SK-N-SH (cell line): Measurements from ENCODE around the gene GARRE1. TPM values are rescaled to one million over a fixed set of nuclear protein-coding genes. Genes with fewer than 3 reads are reported as not detected.

Source experiments
- CTCF ChIA-PET: fragments of 300-600, 350-600 bp; formaldehyde crosslinking; extraction: SDS; loops from one replicate; lab custom pipeline; 2021; lab: Yijun Ruan, JAX
- POLR2A ChIA-PET: fragments of 350-600 bp; sonication (Branson Sonifier 250); formaldehyde crosslinking; extraction: SDS; loops from one replicate; lab custom pipeline; 2020; ENCODE audit warnings: antibody characterized with exemption, inconsistent platforms; lab: Yijun Ruan, JAX
- DNase-seq: peaks from one replicate; pipeline ENCODE4 v3.0.0; 2012
- H2AFZ ChIP-seq: fragments of 200-600 bp; sonication (generic); 2 replicates; pipeline ENCODE4 v1.8.1; 2016; ENCODE audit warnings: antibody characterized with exemption, mild to moderate bottlenecking, low read depth
- H3F3A ChIP-seq: fragments of 200-600 bp; sonication (generic); replicated peaks from 2 replicates; pipeline ENCODE3; 2016; ENCODE audit warnings: antibody characterized with exemption, mild to moderate bottlenecking; ENCODE audit not compliant: insufficient read depth
- H3K27ac ChIP-seq, 2 experiments: fragments of 200-500 bp in 1 of 2; fragments of 200-600 bp in 1 of 2; sonication (Bioruptor generic) in 1 of 2; sonication (generic), shearing (Covaris generic) in 1 of 2; 2 replicates each; pipeline versions ENCODE4 v1.5.1 to v1.6.1; 2014 to 2016; ENCODE audit warnings: low read depth in 2 of 2, inconsistent platforms in 1 of 2, low read length in 1 of 2, mild to moderate bottlenecking in 1 of 2, mixed read lengths in 1 of 2
- H3K27me3 ChIP-seq: fragments of 200-600 bp; sonication (generic), shearing (Covaris generic); 2 replicates; pipeline ENCODE4 v1.6.1; 2016; ENCODE audit warnings: mixed run types; ENCODE audit not compliant: insufficient read depth
- H3K36me3 ChIP-seq, 2 experiments: fragments of 200-500 bp in 1 of 2; fragments of 200-600 bp in 1 of 2; sonication (Bioruptor generic) in 1 of 2; sonication (generic) in 1 of 2; replicated peaks in 1 of 2; 2 replicates each; pipeline versions ENCODE3 to v1.5.1; 2014 to 2016; ENCODE audit warnings: low read length in 1 of 2, mild to moderate bottlenecking in 1 of 2; ENCODE audit not compliant: insufficient read depth in 2 of 2, control insufficient read depth in 1 of 2
- H3K4me1 ChIP-seq, 2 experiments: fragments of 200-500 bp in 1 of 2; fragments of 200-600 bp in 1 of 2; sonication (Bioruptor generic) in 1 of 2; sonication (generic), shearing (Covaris generic) in 1 of 2; 2 replicates each; pipeline versions ENCODE4 v1.5.1 to v1.6.1; 2014 to 2016; ENCODE audit warnings: low read depth in 1 of 2, low read length in 1 of 2, mixed run types in 1 of 2; ENCODE audit not compliant: insufficient read depth in 2 of 2, control insufficient read depth in 1 of 2
- H3K4me2 ChIP-seq: fragments of 200-600 bp; sonication (generic), shearing (Covaris generic); 2 replicates; pipeline ENCODE4 v1.6.1; 2017; ENCODE audit warnings: mixed run types
- H3K4me3 ChIP-seq, 2 experiments: fragments of 200-500 bp in 1 of 2; fragments of 200-600 bp in 1 of 2; sonication (Bioruptor generic) in 1 of 2; sonication (generic), shearing (Covaris generic) in 1 of 2; 2 replicates each; pipeline versions ENCODE4 v1.5.1 to v1.8.1; 2014 to 2016; ENCODE audit warnings: low read depth in 2 of 2, inconsistent platforms in 1 of 2, low read length in 1 of 2, mild to moderate bottlenecking in 1 of 2, mixed read lengths in 1 of 2, moderate library complexity in 1 of 2
- H3K79me2 ChIP-seq: fragments of 200-600 bp; sonication (generic); 2 replicates; pipeline ENCODE4 v1.8.1; 2017; ENCODE audit warnings: mild to moderate bottlenecking; ENCODE audit not compliant: insufficient read depth
- H3K9ac ChIP-seq: fragments of 200-600 bp; sonication (generic); 2 replicates; pipeline ENCODE4 v1.6.1; 2017; ENCODE audit warnings: mixed run types
- H3K9me2 ChIP-seq: fragments of 200-600 bp; sonication (generic); 2 replicates; pipeline ENCODE4 v1.6.1; 2017; ENCODE audit warnings: mixed run types
- H3K9me3 ChIP-seq: fragments of 200-600 bp; sonication (generic); 2 replicates; pipeline ENCODE4 v1.6.1; 2017; ENCODE audit warnings: mixed run types, mild to moderate bottlenecking, moderate library complexity
- H4K20me1 ChIP-seq: fragments of 200-600 bp; sonication (generic); 2 replicates; pipeline ENCODE4 v1.6.1; 2017; ENCODE audit warnings: mild to moderate bottlenecking, mixed run types; ENCODE audit not compliant: insufficient read depth
- CHD2 ChIP-seq: fragments of 150-350 bp; IDR thresholded peaks from 2 replicates; pipeline ENCODE4 v1.6.1; 2018; ENCODE audit warnings: low read length; ENCODE audit not compliant: partially characterized antibody
- ELF1 ChIP-seq: IDR thresholded peaks from 2 replicates; pipeline ENCODE4 v1.4.0; 2012
- GATA2 ChIP-seq: sonication (generic); formaldehyde crosslinking; IDR thresholded peaks from 2 replicates; pipeline ENCODE4 v1.5.0; 2020; ENCODE audit warnings: mild to moderate bottlenecking, missing genetic modification reagents
- JUND ChIP-seq: IDR thresholded peaks from 2 replicates; pipeline ENCODE4 v1.4.0; 2012
- MAX ChIP-seq: IDR thresholded peaks from 2 replicates; pipeline ENCODE4 v1.4.0; 2012; ENCODE audit warnings: low read depth
- MXI1 ChIP-seq: IDR thresholded peaks from 2 replicates; pipeline ENCODE4 v1.6.1; 2012; ENCODE audit warnings: mild to moderate bottlenecking, low read depth, low read length, improper control_type of control experiment
- NRF1 ChIP-seq: IDR thresholded peaks from 2 replicates; pipeline ENCODE4 v1.6.1; 2012; ENCODE audit warnings: low read depth, mild to moderate bottlenecking, low read length
- POLR2AphosphoS5 ChIP-seq: IDR thresholded peaks from 2 replicates; pipeline ENCODE4 v1.6.1; 2012; ENCODE audit warnings: low read depth, low read length
- RAD21 ChIP-seq: IDR thresholded peaks from 2 replicates; pipeline ENCODE4 v1.6.1; 2012; ENCODE audit warnings: mild to moderate bottlenecking, low read length
- RFX5 ChIP-seq: IDR thresholded peaks from 2 replicates; pipeline ENCODE4 v1.6.1; 2012; ENCODE audit warnings: mild to moderate bottlenecking, improper control_type of control experiment, low read length
- RXRA ChIP-seq: IDR thresholded peaks from 2 replicates; pipeline ENCODE4 v1.4.0; 2012; ENCODE audit warnings: low read depth, mild to moderate bottlenecking, borderline replicate concordance
- TAF1 ChIP-seq: IDR thresholded peaks from 2 replicates; pipeline ENCODE4 v1.6.1; 2012; ENCODE audit warnings: low read depth, mild to moderate bottlenecking, low read length, moderate library complexity, borderline replicate concordance
- USF1 ChIP-seq: IDR thresholded peaks from 2 replicates; pipeline ENCODE4 v1.4.0; 2012; ENCODE audit warnings: low read depth, borderline replicate concordance
- USF2 ChIP-seq: fragments of 150-350 bp; IDR thresholded peaks from 2 replicates; pipeline ENCODE4 v1.6.1; 2017; ENCODE audit warnings: antibody characterized with exemption, low read length, low read depth, borderline replicate concordance
- YY1 ChIP-seq: IDR thresholded peaks from 2 replicates; pipeline ENCODE4 v1.4.0; 2012; ENCODE audit warnings: low read depth, mild to moderate bottlenecking
- ZBTB33 ChIP-seq: IDR thresholded peaks from 2 replicates; pipeline ENCODE4 v1.4.0; 2012; ENCODE audit warnings: low read depth, borderline replicate concordance
- WGBS: methylation state at CpG from one replicate; pipeline ENCODE4 v1.1.6; 2017; ENCODE audit warnings: low lambda C conversion rate; 5-methylcytosine and 5-hydroxymethylcytosine counted together
- polyA plus RNA-seq, 3 experiments: library from polyadenylated mRNA; depleted of rRNA; stranded (reverse); fragments of >200 nt; gene quantifications; 2 replicates each; pipeline ENCODE4 v1.2.3, GENCODE V29; 2012

GARRE1 gene
- polyA plus RNA-seq, 1 of the 3 experiments (the other 2 are of a cell fraction), result 9.7 TPM

- ChIA-PET CTCF (no interaction called here), POLR2A (no interaction called here)
- under 1% methylated on average over 32 of the region's 88 CpGs for WGBS
Observed at GRCh38 chr19:34254698-34255432, 511 bp downstream of the GARRE1 start.

GRCh38 chr19:34255546-34255945 lies 1.2 kb downstream of the GARRE1 start:
- TF ChIP-seq ZBTB33 (no peak), NRF1 (no peak), JUND (no peak), GATA2 (CRISPR knock-in tag) (no peak), TAF1 (no peak), CHD2 (no peak), USF2 (no peak), MAX (no peak), RAD21 (no peak), ELF1 (no peak), POLR2AphosphoS5 (no peak), USF1 (no peak), YY1 (no peak), RXRA (no peak)
- peak overlapping the region; percentile 65 to 90 for H3K4me3 ChIP-seq
- H3K9ac ChIP-seq, result peak overlapping the region; percentile 92
- ChIA-PET POLR2A (no interaction called here), CTCF (no interaction called here)
- no peak for DNase-seq
- H2AFZ ChIP-seq, result no peak overlapping the region
- no peaks in the 10 kb centered on the region for H3K27me3 ChIP-seq
- no peaks in the 10 kb centered on the region for H3K9me2 ChIP-seq
- H3K79me2 ChIP-seq, result peaks cover 57% of the 10 kb centered on the region
- 64% methylated on average over 9 of the region's 9 CpGs for WGBS
- peaks cover 2 to 31% of the 10 kb centered on the region in 2 experiments; a peak in 2 of 4 replicates for H3K4me1 ChIP-seq
- peaks cover 13% of the 10 kb centered on the region for H3F3A ChIP-seq
- H3K9me3 ChIP-seq, result no peaks in the 10 kb centered on the region
- H3K27ac ChIP-seq, result peak overlapping the region in 1 of 2 experiments; percentile 80; a peak in 1 of 4 replicates
- peaks cover 0 to 8% of the 10 kb centered on the region in 2 experiments for H3K36me3 ChIP-seq
- H4K20me1 ChIP-seq, result no peaks in the 10 kb centered on the region; the same call in 1 of the 2 replicates
- H3K4me2 ChIP-seq, result peak overlapping the region; percentile 89

More at GRCh38 chr19:34254698-34255432, 511 bp downstream of the GARRE1 start:
- peaks cover 2 to 24% of the 10 kb centered on the region in 2 experiments; a peak in 2 of 4 replicates for H3K4me1 ChIP-seq
- peak overlapping the region; percentile 92 for H3K9ac ChIP-seq
- H3K4me2 ChIP-seq, result peak overlapping the region; percentile 89
- TF ChIP-seq RFX5, result no peak
- TF ChIP-seq USF1, result no peak
- TF ChIP-seq MXI1, result peak; percentile 85
- peak; percentile 54; the same call in 1 of the 2 replicates for TF ChIP-seq MAX
- H3K9me3 ChIP-seq, result no peaks in the 10 kb centered on the region
- H3K27ac ChIP-seq, result peak overlapping the region; percentile 43 to 80; a peak in 3 of 4 replicates
- DNase-seq, result peak; percentile 87
- peaks cover 0 to 8% of the 10 kb centered on the region in 2 experiments for H3K36me3 ChIP-seq
- H3F3A ChIP-seq, result peaks cover 13% of the 10 kb centered on the region
- H3K4me3 ChIP-seq, result peak overlapping the region; percentile 65 to 90
- H3K27me3 ChIP-seq, result no peaks in the 10 kb centered on the region
- peaks cover 50% of the 10 kb centered on the region for H3K79me2 ChIP-seq
- H2AFZ ChIP-seq, result peak overlapping the region; percentile 81; the same call in 1 of the 2 replicates
- H3K9me2 ChIP-seq, result no peaks in the 10 kb centered on the region
- H4K20me1 ChIP-seq, result no peaks in the 10 kb centered on the region; the same call in 1 of the 2 replicates
